DND-41 (cell line): ENCODE measurements around the gene TNNT2.

ENCODE experiments used
- ATAC-seq: fragments of 200-7000 bp; cut with Tn5 transposase; 3 replicates; pipeline ENCODE4 v1.9.1; 2021; ENCODE audit warnings: low read depth; ENCODE audit not compliant: insufficient read depth
- DNase-seq: peaks from one replicate; pipeline ENCODE4 v3.0.0-alpha.2; 2020
- H2AFZ ChIP-seq: 2 replicates; pipeline ENCODE4 v1.6.0; 2012; ENCODE audit warnings: low read depth, low read length
- H3K27ac ChIP-seq: 2 replicates; pipeline ENCODE4 v1.5.1; 2012; ENCODE audit warnings: low read length, inconsistent platforms
- H3K27me3 ChIP-seq: fragments of 200-600 bp; sonication (generic); 2 replicates; pipeline ENCODE4 v1.6.0; 2012; ENCODE audit warnings: low read length, mild to moderate bottlenecking, inconsistent platforms; ENCODE audit not compliant: insufficient read depth, poor library complexity
- H3K36me3 ChIP-seq: 2 replicates; pipeline ENCODE4 v1.5.1; 2012; ENCODE audit warnings: low read length, inconsistent platforms; ENCODE audit not compliant: insufficient read depth
- H3K4me1 ChIP-seq: 2 replicates; pipeline ENCODE4 v1.5.1; 2012; ENCODE audit warnings: mild to moderate bottlenecking, low read length; ENCODE audit not compliant: insufficient read depth
- H3K4me2 ChIP-seq: 2 replicates; pipeline ENCODE4 v1.6.0; 2012; ENCODE audit warnings: mild to moderate bottlenecking, moderate library complexity, low read length, inconsistent platforms; ENCODE audit not compliant: insufficient read depth
- H3K4me3 ChIP-seq, 2 experiments: fragments of 200-600 bp in 1 of 2; shearing (Covaris generic) in 1 of 2; 2 replicates each; pipeline ENCODE4 v1.5.1; 2012 to 2016; ENCODE audit warnings: inconsistent platforms in 2 of 2, low read length in 2 of 2, mild to moderate bottlenecking in 2 of 2, low read depth in 1 of 2, moderate library complexity in 1 of 2
- H3K79me2 ChIP-seq: 2 replicates; pipeline ENCODE4 v1.6.0; 2012; ENCODE audit warnings: low read length, inconsistent platforms; ENCODE audit not compliant: insufficient read depth
- H3K9ac ChIP-seq: 2 replicates; pipeline ENCODE4 v1.6.0; 2012; ENCODE audit warnings: low read depth, mild to moderate bottlenecking, inconsistent platforms, low read length, moderate library complexity
- H3K9me3 ChIP-seq: 2 replicates; pipeline ENCODE4 v1.5.1; 2012; ENCODE audit warnings: low read length, moderate library complexity, mild to moderate bottlenecking, inconsistent platforms; ENCODE audit not compliant: insufficient read depth, severe bottlenecking
- H4K20me1 ChIP-seq: 2 replicates; pipeline ENCODE4 v1.6.0; 2012; ENCODE audit warnings: low read length; ENCODE audit not compliant: insufficient read depth
- EZH2 ChIP-seq: IDR thresholded peaks from 3 replicates; pipeline ENCODE4 v1.6.1; 2012; ENCODE audit warnings: borderline replicate concordance, low read depth, mild to moderate bottlenecking, moderate library complexity, low read length, inconsistent platforms; ENCODE audit not compliant: severe bottlenecking
- TF ChIP-seq, protein P1 (sequence below): IDR thresholded peaks from 2 replicates; pipeline ENCODE4 v1.5.1; 2012; ENCODE audit warnings: borderline replicate concordance, low read length, moderate library complexity, mild to moderate bottlenecking; ENCODE audit not compliant: poor library complexity, severe bottlenecking; ENCODE audit errors: extremely low read depth

The TNNT2 gene

DNA sequence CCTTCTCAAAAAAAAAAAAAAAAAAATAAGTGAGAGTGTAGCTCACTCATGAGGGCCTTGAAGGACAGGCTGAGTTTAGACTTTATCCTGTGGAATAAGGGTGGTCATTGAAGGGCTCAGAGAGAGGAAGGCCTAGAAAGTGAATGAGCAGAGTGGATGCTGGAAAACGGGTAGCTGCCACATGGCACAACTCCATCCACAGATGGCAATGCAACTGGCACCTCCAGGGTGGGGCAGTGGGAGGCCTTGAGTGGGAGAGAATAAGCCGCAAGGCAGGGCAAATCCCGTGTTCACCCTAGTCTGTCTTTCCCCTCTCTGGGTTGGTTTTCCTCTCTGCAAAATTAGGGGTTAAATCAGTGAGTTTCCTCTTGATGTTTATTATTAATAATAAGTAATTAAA is 41.0 kb upstream of the TNNT2 start:
- Histone ChIP-seq H3K27ac (no peak overlapping the region), H3K4me1 (no peaks in the 10 kb centered on the region), H3K9ac (no peak overlapping the region), H3K27me3 (peaks cover 34% of the 10 kb centered on the region), H2AFZ (no peak overlapping the region), H3K36me3 (no peaks in the 10 kb centered on the region), H3K4me2 (no peak overlapping the region), H3K9me3 (no peaks in the 10 kb centered on the region), H4K20me1 (0 out of 2 replicates have a peak, but pooled peaks cover 6% of the 10 kb centered on the region), H3K4me3 (no peak overlapping the region), H3K79me2 (no peaks in the 10 kb centered on the region)
- TF ChIP-seq, protein P1, sequence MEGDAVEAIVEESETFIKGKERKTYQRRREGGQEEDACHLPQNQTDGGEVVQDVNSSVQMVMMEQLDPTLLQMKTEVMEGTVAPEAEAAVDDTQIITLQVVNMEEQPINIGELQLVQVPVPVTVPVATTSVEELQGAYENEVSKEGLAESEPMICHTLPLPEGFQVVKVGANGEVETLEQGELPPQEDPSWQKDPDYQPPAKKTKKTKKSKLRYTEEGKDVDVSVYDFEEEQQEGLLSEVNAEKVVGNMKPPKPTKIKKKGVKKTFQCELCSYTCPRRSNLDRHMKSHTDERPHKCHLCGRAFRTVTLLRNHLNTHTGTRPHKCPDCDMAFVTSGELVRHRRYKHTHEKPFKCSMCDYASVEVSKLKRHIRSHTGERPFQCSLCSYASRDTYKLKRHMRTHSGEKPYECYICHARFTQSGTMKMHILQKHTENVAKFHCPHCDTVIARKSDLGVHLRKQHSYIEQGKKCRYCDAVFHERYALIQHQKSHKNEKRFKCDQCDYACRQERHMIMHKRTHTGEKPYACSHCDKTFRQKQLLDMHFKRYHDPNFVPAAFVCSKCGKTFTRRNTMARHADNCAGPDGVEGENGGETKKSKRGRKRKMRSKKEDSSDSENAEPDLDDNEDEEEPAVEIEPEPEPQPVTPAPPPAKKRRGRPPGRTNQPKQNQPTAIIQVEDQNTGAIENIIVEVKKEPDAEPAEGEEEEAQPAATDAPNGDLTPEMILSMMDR = no peak
- TF ChIP-seq EZH2 = no peak
- DNase-seq (no peak), ATAC-seq (no peak)

DNA sequence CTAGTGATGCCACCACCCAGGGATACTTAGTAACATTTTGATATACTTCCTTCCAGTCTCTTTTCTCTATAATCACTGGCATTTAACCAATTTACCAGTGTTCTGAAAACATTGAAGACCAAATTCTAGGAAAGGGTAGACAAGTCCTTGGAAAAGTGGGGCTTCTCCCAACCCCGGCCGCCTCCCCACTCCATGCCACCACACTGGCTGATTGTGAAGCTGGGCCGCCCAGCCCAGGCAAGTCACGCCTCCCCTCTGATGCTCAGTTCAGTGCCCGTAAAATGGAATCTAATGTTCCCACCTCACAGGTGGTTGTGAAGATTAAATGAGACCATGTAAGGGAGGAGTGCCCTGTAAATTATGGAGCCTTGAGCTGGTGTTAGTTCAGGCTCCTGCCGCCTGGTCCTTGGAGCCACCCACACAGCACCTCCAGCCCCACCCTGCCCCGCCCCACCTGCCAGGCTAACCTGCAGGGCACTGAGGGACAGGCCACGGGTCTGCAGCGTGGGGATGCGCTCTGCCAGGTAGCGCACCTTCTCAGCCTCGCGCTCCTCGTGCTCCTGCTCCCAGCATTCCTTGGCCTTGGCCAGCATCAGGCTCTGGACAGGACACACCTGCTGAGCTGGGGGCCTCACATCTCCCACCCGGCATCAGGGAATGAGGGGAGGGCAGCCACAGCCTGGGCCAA is 36.7 kb upstream of the TNNT2 start:
- no peaks in the 10 kb centered on the region for H3K79me2 ChIP-seq
- ATAC-seq (no peak), DNase-seq (no peak)
- no peak overlapping the region for H3K27ac ChIP-seq
- no peaks in the 10 kb centered on the region for H3K36me3 ChIP-seq
- no peak overlapping the region for H3K4me2 ChIP-seq
- TF ChIP-seq, protein P1 = no peak
- no peak for TF ChIP-seq EZH2
- no peaks in the 10 kb centered on the region for H4K20me1 ChIP-seq
- no peaks in the 10 kb centered on the region for H3K9me3 ChIP-seq
- H2AFZ ChIP-seq = no peak overlapping the region
- no peaks in the 10 kb centered on the region for H3K4me1 ChIP-seq
- H3K4me3 ChIP-seq = no peak overlapping the region
- H3K27me3 ChIP-seq = peaks cover 20% of the 10 kb centered on the region
- H3K9ac ChIP-seq = no peak overlapping the region

DNA sequence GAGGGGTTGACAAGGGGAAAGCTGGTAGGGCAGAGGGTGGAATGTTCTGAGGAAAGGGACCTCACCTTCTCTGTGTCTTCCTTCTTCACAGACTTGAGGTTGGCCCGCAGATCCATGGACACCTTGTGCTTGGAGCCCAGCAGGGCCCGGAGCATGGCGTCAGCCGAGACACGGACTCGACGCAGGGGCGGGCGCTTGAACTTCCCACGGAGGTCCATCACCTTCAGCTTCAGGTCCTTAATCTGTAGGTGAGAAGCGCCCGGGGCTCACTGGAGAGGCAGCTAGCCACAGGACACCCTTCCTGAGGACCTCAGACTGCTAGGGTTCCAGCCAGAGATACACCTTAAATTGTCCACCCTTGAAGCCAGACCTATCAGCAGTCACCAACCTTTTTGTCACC is 33.8 kb upstream of the TNNT2 start:
- H3K4me2 ChIP-seq = no peak overlapping the region
- DNase-seq (no peak), ATAC-seq (no peak)
- peaks cover 11% of the 10 kb centered on the region for H3K27me3 ChIP-seq
- H2AFZ ChIP-seq = no peak overlapping the region
- no peak overlapping the region for H3K27ac ChIP-seq
- H3K79me2 ChIP-seq = no peaks in the 10 kb centered on the region
- no peaks in the 10 kb centered on the region for H3K4me1 ChIP-seq
- H4K20me1 ChIP-seq = no peaks in the 10 kb centered on the region
- no peaks in the 10 kb centered on the region for H3K9me3 ChIP-seq
- no peak overlapping the region for H3K4me3 ChIP-seq
- H3K9ac ChIP-seq = no peak overlapping the region
- no peaks in the 10 kb centered on the region for H3K36me3 ChIP-seq
- TF ChIP-seq, protein P1 = no peak
- TF ChIP-seq EZH2 = no peak

DNA sequence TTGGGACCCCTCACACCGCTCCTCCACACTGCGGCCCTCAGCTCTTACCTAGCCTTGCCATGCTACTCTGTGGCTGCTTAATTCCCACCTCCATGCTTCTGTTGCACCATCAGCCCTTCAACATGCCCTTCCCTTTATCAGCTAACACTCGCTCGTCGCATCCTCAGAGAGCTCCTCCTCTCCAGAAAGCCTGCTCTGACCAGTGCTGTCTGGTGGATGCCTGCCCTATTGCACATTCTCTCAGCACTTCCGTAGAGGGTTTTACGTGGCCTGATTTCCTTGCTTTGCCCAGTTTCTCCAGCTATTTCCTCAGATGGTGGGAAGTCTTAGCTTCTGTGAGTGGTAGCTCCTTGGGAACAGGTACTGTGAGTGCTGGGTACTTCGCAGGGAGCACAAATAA is 32.0 kb upstream of the TNNT2 start:
- Histone ChIP-seq H3K9ac (no peak overlapping the region), H3K36me3 (no peaks in the 10 kb centered on the region), H3K27ac (no peak overlapping the region), H2AFZ (no peak overlapping the region), H3K4me2 (no peak overlapping the region), H3K4me1 (no peaks in the 10 kb centered on the region), H3K4me3 (no peak overlapping the region), H3K27me3 (peaks cover 7% of the 10 kb centered on the region), H3K9me3 (no peaks in the 10 kb centered on the region), H4K20me1 (no peaks in the 10 kb centered on the region), H3K79me2 (no peaks in the 10 kb centered on the region)
- DNase-seq (no peak), ATAC-seq (no peak)
- TF ChIP-seq, protein P1 = no peak
- TF ChIP-seq EZH2 = no peak
